Peyer's patch (tissue), 4 donors: Measurements from ENCODE around the gene CARMIL3. TPM values are rescaled to one million over a fixed set of nuclear protein-coding genes. Genes with fewer than 3 reads are reported as not detected.

ENCODE experiments used
- DNase-seq, 3 donors: peaks; one replicate each; pipeline ENCODE4 v3.0.0-alpha.2; 2017 to 2019
- H3K27ac ChIP-seq, 4 donors: fragments of 200-600 bp; sonication (generic); one replicate each; pipeline ENCODE4 v1.5.1; 2016 to 2019
- H3K27me3 ChIP-seq, 2 donors: fragments of 200-600 bp; sonication (generic); one replicate each; pipeline ENCODE4 v1.5.1; 2019
- H3K36me3 ChIP-seq, 3 donors: fragments of 200-600 bp; sonication (generic); one replicate each; pipeline ENCODE4 v1.5.1; 2016 to 2019
- H3K4me1 ChIP-seq, 4 donors: fragments of 200-600 bp; sonication (generic); one replicate each; pipeline ENCODE4 v1.5.1; 2016 to 2019
- H3K4me3 ChIP-seq, 4 donors: fragments of 200-600 bp; sonication (generic); 1 replicate in 3 of 4; 2 replicates in 1 of 4; pipeline ENCODE4 v1.5.1; 2016 to 2019; ENCODE audit warnings: mild to moderate bottlenecking in 1 of 4
- H3K9me3 ChIP-seq, 4 donors: fragments of 200-600 bp; sonication (generic); one replicate each; pipeline ENCODE4 v1.5.1; 2016 to 2019; ENCODE audit warnings: mild to moderate bottlenecking in 1 of 4
- POLR2A ChIP-seq, 2 donors: fragments of 450-650 bp; IDR thresholded peaks; one replicate each; pipeline ENCODE4 v1.5.1; 2017; ENCODE audit warnings: antibody characterized with exemption in 2 of 2, mild to moderate bottlenecking in 2 of 2, moderate library complexity in 2 of 2
- total RNA-seq, 4 donors: library from RNA; depleted of rRNA; stranded (reverse); fragments of >200 nt; gene quantifications; one replicate each; pipeline ENCODE4 v1.1.0, GENCODE V29; 2016
- TF ChIP-seq, protein P1 (sequence below), 6 experiments: fragments of 450-650 bp in 4 of 6; fragments of 200-600 bp in 2 of 6; sonication (generic) in 1 of 6; IDR thresholded peaks; one replicate each; pipeline ENCODE4 v1.5.1; 2017 to 2019; ENCODE audit warnings: antibody characterized with exemption in 6 of 6, mild to moderate bottlenecking in 3 of 6, moderate library complexity in 1 of 6

CARMIL3 gene
- total RNA-seq, 4 donors from 2014 or later, result 1.3 to 5.8 (median 2.8) TPM

DNA sequence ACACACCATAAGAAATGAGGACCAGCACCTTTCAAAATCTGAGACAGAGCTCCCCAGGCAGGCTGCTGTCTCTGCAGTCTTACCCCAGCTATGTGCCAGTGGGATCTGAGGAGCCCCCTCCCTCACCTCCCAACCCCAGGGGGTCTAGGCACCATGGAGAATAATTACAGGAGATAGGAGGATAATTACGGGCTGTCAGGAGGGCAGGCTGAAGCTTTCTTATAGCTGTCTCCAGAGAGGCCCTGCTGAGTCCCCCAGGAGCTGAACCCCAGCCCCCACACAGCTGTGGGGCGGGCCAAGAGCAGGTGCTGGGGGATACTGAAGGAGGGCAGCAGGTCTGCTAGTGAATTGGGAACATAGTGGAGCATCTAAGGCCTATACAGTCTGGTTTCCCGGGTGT is 26.3 kb downstream of the CARMIL3 start:
- Histone ChIP-seq H3K27me3 (no peaks in the 10 kb centered on the region), H3K27ac (no peak overlapping the region), H3K4me1 (peaks cover 0 to 22% (median 10%) of the 10 kb centered on the region in 4 donors), H3K9me3 (no peaks in the 10 kb centered on the region), H3K36me3 (no peaks in the 10 kb centered on the region), H3K4me3 (no peak overlapping the region)
- no peak for TF ChIP-seq POLR2A (IDR thresholded peaks at IDR 0.05)
- TF ChIP-seq, protein P1, sequence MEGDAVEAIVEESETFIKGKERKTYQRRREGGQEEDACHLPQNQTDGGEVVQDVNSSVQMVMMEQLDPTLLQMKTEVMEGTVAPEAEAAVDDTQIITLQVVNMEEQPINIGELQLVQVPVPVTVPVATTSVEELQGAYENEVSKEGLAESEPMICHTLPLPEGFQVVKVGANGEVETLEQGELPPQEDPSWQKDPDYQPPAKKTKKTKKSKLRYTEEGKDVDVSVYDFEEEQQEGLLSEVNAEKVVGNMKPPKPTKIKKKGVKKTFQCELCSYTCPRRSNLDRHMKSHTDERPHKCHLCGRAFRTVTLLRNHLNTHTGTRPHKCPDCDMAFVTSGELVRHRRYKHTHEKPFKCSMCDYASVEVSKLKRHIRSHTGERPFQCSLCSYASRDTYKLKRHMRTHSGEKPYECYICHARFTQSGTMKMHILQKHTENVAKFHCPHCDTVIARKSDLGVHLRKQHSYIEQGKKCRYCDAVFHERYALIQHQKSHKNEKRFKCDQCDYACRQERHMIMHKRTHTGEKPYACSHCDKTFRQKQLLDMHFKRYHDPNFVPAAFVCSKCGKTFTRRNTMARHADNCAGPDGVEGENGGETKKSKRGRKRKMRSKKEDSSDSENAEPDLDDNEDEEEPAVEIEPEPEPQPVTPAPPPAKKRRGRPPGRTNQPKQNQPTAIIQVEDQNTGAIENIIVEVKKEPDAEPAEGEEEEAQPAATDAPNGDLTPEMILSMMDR (IDR thresholded peaks at IDR 0.05), result no peak
- no peak for DNase-seq

DNA sequence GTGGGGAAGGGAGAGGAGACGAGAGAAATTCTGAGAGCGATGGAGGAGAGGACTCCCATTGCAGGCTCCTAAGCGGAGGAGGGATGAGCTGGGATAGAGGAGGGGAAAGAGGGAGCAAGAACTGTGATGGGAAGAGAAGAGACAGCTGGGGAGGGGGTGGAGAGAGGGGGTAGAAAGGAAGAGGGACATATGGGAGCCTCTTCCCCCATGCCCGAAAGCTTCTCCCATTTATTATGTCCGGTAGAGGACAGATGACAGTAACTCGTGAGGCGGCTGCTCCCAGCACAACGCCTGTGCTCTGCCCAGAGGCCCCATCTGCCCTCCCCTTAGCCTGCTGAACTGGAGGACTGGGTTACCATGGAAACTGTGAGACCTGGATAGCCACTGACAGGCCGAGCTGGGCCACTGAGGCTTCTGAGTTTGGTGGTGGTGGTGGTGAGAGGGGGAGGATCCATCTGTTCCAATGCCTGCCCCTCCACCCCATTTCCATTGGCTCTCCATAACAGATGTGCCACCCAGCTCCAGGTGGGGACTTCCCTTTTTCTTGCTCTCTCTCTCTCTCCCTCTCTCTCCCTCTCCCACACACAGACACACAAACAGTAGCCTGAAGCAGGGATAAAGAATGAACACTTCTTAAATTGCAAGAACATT is 27.8 kb downstream of the CARMIL3 start:
- H3K36me3 ChIP-seq, result no peaks in the 10 kb centered on the region
- no peak overlapping the region for H3K27ac ChIP-seq
- no peak for DNase-seq
- peaks cover 0 to 18% (median 8%) of the 10 kb centered on the region in 4 donors for H3K4me1 ChIP-seq
- H3K9me3 ChIP-seq, result no peaks in the 10 kb centered on the region
- no peaks in the 10 kb centered on the region for H3K27me3 ChIP-seq
- H3K4me3 ChIP-seq, result peak overlapping the region in 1 of 4 donors; percentile 79
- TF ChIP-seq, protein P1 (IDR thresholded peaks at IDR 0.05), result no peak
- TF ChIP-seq POLR2A (IDR thresholded peaks at IDR 0.05), result no peak

DNA sequence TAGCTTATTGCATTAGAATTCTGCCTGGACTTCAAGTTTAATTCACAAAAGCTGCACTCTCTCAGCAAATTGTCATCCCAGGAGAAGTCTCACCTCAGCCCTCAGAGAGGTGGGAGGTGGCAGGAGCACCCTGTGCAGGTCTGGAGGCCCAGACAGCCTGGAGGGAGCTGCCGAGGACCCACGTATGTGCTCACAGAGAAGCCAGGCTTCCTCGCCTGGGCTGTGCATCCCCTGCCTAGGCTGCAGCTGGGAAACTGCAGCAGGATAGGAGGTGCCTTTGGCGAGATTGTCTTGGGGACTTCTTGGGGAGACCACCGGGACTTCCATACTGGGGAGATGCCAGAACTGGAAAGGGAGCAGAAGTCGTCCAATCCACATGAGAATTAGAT is 28.3 kb downstream of the CARMIL3 start:
- H3K4me3 ChIP-seq, result peak overlapping the region in 1 of 4 donors; percentile 79
- TF ChIP-seq POLR2A (IDR thresholded peaks at IDR 0.05), result no peak
- TF ChIP-seq, protein P1 (IDR thresholded peaks at IDR 0.05), result no peak

DNA sequence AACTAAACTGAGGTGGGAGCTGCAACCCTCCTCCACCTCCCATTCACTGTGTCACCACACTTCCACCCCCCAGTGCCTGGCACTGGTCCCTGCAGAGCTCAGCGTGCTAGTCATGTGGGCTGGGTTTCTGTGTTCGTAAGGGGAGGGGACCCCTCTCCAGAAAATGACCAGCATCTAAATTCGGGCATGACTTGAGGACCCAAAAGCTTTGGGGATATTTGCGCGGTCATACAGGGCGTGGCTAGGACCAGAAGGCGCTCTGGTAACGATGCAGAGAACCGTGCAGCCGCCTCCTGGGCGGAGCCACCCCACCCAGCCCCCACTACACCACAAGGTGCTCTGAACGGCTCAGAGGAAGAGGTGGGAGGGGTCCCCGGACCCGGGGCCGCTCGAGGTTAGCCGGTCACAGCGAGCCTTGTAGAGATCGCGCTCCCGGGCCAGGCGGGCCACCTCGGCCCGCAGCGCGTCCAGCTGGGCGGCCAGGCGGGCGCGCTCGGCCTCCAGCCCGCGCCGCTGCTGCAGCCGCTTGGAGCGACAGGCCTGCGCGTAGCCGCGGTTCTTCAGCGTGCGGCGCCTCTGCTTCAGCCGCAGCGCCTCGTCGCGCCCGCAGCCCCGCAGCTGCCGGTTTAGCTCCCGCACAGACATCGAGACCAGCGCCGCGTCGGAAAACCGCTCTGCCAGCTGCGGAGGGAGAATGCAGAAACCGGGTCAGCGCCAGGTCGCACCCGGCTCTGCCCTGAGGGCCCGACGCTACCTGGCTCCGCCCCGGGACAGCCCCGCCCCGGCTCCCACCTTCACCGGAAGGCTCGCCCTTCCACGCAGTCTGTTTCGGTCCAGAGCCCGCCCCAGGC is 29.3 kb downstream of the CARMIL3 start:
- TF ChIP-seq POLR2A (IDR thresholded peaks at IDR 0.05), result peak; percentile 87 to 90
- TF ChIP-seq, protein P1 (IDR thresholded peaks at IDR 0.05), result peak in 1 of 6 experiments; percentile 17
- Histone ChIP-seq H3K4me1 (peaks cover 0 to 12% (median 5%) of the 10 kb centered on the region in 4 donors), H3K27ac (peak overlapping the region; percentile 86 to 98 (median 92)), H3K36me3 (no peaks in the 10 kb centered on the region), H3K27me3 (no peaks in the 10 kb centered on the region), H3K9me3 (no peaks in the 10 kb centered on the region), H3K4me3 (peak overlapping the region; percentile 67 to 95 (median 77))
- DNase-seq, result peak; percentile 83 to 93 (median 90)

More for the DNA sequence above, 28.3 kb downstream of the CARMIL3 start:
- DNase-seq, result no peak
- H3K9me3 ChIP-seq, result no peaks in the 10 kb centered on the region
- H3K27me3 ChIP-seq, result no peaks in the 10 kb centered on the region
- no peaks in the 10 kb centered on the region for H3K36me3 ChIP-seq
- peaks cover 0 to 16% (median 8%) of the 10 kb centered on the region in 4 donors for H3K4me1 ChIP-seq
- H3K27ac ChIP-seq, result peak overlapping the region in 1 of 4 donors; percentile 98

DNA sequence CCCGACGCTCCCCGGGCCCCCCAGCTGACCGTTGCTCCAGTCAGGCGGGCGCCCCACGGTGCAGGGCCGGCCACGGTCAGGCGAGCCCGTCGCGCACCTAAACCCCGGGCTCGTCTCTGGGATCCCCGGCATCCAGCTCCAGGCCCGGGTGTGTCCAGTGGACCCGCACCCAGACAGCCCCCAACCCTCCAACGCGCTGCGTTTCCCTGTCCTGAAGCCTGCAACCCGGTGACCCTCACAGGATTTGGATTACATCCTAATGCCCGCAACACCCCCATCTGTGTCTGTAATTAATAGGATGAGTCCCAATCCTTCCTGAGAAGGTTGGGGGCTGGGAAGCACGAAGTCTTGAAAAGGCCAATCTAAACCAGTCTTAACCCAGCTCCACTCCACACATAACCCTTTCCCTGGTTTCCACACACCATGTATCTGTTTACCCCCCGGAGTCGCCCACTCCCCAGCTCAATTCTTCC is 30.0 kb downstream of the CARMIL3 start:
- no peaks in the 10 kb centered on the region for H3K9me3 ChIP-seq
- DNase-seq, result no peak
- peak overlapping the region; percentile 67 to 95 (median 77) for H3K4me3 ChIP-seq
- peak overlapping the region; percentile 86 to 98 (median 92) for H3K27ac ChIP-seq
- no peaks in the 10 kb centered on the region for H3K36me3 ChIP-seq
- H3K4me1 ChIP-seq, result peaks cover 0 to 12% (median 5%) of the 10 kb centered on the region in 4 donors
- TF ChIP-seq, protein P1 (IDR thresholded peaks at IDR 0.05), result no peak
- TF ChIP-seq POLR2A (IDR thresholded peaks at IDR 0.05), result peak in 1 of 2 donors; percentile 4
- H3K27me3 ChIP-seq, result no peaks in the 10 kb centered on the region
